ENCODE results near the gene TSPEAR.

GRCh38 chr21:44648557-44649311, 62.6 kb downstream of the TSPEAR start:
- TF ChIP-seq POLR2AphosphoS5 (IDR thresholded peaks at IDR 0.05) (no peak), CTCF (IDR thresholded peaks at IDR 0.05) (no peak), POLR2A (IDR thresholded peaks at IDR 0.05) (no peak)

All from prostate gland (tissue), 2 donors.